SU-DHL-6 (cell line): Measurements from ENCODE around the gene CAPN12.

Experiments used
- H2AFZ ChIP-seq: fragments of 200-600 bp; sonication (generic); 2 replicates; pipeline ENCODE4 v1.6.1; 2014; ENCODE audit warnings: low read depth, mild to moderate bottlenecking, moderate library complexity, mixed read lengths, antibody characterized with exemption, low read length; ENCODE audit not compliant: severe bottlenecking
- H3F3A ChIP-seq: fragments of 200-600 bp; shearing (Covaris generic); 2 replicates; pipeline ENCODE4 v1.6.0; 2016; ENCODE audit warnings: antibody characterized with exemption, mild to moderate bottlenecking; ENCODE audit not compliant: insufficient read depth
- H3K27ac ChIP-seq: fragments of 200-600 bp; sonication (generic); 2 replicates; pipeline ENCODE4 v1.5.1; 2016; ENCODE audit warnings: low read depth, mild to moderate bottlenecking, low read length, moderate library complexity, mixed read lengths
- H3K27me3 ChIP-seq: fragments of 200-600 bp; sonication (generic), shearing (Covaris generic); 2 replicates; pipeline ENCODE4 v1.6.0; 2014; ENCODE audit warnings: mild to moderate bottlenecking, low read length
- H3K36me3 ChIP-seq: fragments of 200-600 bp; sonication (generic); 2 replicates; pipeline ENCODE4 v1.6.1; 2014; ENCODE audit warnings: mild to moderate bottlenecking, low read length, mixed read lengths
- H3K4me2 ChIP-seq: fragments of 300-600, 200-600 bp; shearing (Covaris generic), sonication (generic); 2 replicates; pipeline ENCODE4 v1.6.0; 2014; ENCODE audit warnings: low read length, low read depth, mild to moderate bottlenecking; ENCODE audit not compliant: poor library complexity, severe bottlenecking
- H3K4me3 ChIP-seq: fragments of 200-600 bp; sonication (generic); 2 replicates; pipeline ENCODE4 v1.5.1; 2014; ENCODE audit warnings: antibody characterized with exemption, low read length, mild to moderate bottlenecking, mixed read lengths; ENCODE audit not compliant: insufficient read depth, poor library complexity, severe bottlenecking
- H3K79me2 ChIP-seq: fragments of 200-600 bp; sonication (generic); 2 replicates; pipeline ENCODE4 v1.6.1; 2014; ENCODE audit warnings: mild to moderate bottlenecking, low read length, moderate library complexity; ENCODE audit not compliant: insufficient read depth
- H3K9ac ChIP-seq: fragments of 200-600 bp; sonication (generic); 2 replicates; pipeline ENCODE4 v1.7.0; 2014; ENCODE audit warnings: mild to moderate bottlenecking, low read length
- H3K9me2 ChIP-seq: fragments of 200-600 bp; sonication (generic); replicated peaks from 2 replicates; pipeline ENCODE4 v1.6.1; 2014; ENCODE audit warnings: low read length; ENCODE audit not compliant: insufficient read depth
- H3K9me3 ChIP-seq: fragments of 200-600 bp; sonication (generic); 2 replicates; pipeline ENCODE4 v1.6.1; 2014; ENCODE audit warnings: low read length, mixed read lengths; ENCODE audit not compliant: insufficient read depth
- H4K20me1 ChIP-seq: fragments of 200-600 bp; sonication (generic); 2 replicates; pipeline ENCODE4 v1.6.1; 2014; ENCODE audit warnings: low read depth, mild to moderate bottlenecking, antibody characterized with exemption, low read length, moderate library complexity, mixed read lengths
- CTCF ChIP-seq: fragments of 200-600 bp; sonication (generic); IDR thresholded peaks from one replicate; pipeline ENCODE4 v1.5.1; 2017; ENCODE audit warnings: antibody characterized with exemption, mild to moderate bottlenecking, low read length, moderate library complexity; ENCODE audit not compliant: insufficient read depth, poor library complexity, severe bottlenecking
- EZH2phosphoT487 ChIP-seq: fragments of 200-600 bp; sonication (generic), shearing (Covaris generic); conservative IDR thresholded peaks from 2 replicates; pipeline ENCODE4 v1.6.1; 2018; ENCODE audit warnings: mild to moderate bottlenecking, antibody characterized with exemption, low read length, moderate library complexity, mixed read lengths

CAPN12 gene

DNA sequence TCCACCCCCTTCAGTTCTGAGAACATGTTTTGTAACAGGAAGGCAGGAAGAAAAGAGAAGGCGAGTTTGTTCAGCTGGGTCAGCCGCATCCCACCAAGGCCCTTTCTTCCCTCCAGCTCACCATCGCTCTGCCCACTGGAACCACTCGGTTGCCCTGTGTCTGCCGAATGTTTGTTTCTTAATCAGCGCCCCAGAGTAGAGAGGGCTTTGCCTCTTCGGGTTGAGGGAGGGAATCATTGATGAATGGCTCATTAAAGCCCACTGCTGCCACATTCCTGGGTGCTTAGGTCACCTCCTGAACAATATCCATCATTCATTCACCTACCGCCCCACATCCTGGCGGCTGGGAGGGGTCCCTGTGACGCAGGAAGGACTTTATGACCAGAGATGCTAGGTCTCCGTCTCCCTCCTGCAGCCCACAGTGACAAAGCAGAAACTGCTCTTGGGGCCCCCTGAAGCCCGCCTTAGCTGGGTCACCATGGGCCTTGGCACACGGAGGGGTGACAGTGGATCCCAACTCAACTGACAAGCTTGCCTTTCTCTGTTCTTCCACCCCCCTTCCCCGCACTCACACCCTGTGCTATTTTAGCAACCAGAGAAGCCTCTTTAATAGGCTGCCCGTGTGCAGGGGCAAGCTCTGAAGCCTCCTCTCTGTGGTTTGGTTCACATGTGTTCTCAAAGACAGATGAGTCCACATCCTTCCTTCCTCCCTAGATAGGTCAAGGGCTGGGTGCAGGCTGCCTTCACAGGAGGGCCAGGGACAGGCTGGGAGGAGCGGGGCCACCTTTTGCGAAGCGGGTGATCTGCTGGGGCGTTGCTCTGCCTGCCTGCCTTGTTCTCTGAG is 50.7 kb downstream of the CAPN12 start:
- Histone ChIP-seq H3K27me3 (no peaks in the 10 kb centered on the region), H3K79me2 (peaks cover 74% of the 10 kb centered on the region), H3K27ac (no peak overlapping the region), H3K9me3 (no peaks in the 10 kb centered on the region), H3K9ac (no peak overlapping the region), H3K9me2 (no peaks in the 10 kb centered on the region), H3K36me3 (no peaks in the 10 kb centered on the region), H4K20me1 (peaks cover 4% of the 10 kb centered on the region; the same call in 1 of the 2 replicates), H3K4me2 (no peak overlapping the region), H2AFZ (no peak overlapping the region), H3K4me3 (no peak overlapping the region), H3F3A (no peaks in the 10 kb centered on the region)
- no peak for TF ChIP-seq CTCF
- no peak for TF ChIP-seq EZH2phosphoT487

DNA sequence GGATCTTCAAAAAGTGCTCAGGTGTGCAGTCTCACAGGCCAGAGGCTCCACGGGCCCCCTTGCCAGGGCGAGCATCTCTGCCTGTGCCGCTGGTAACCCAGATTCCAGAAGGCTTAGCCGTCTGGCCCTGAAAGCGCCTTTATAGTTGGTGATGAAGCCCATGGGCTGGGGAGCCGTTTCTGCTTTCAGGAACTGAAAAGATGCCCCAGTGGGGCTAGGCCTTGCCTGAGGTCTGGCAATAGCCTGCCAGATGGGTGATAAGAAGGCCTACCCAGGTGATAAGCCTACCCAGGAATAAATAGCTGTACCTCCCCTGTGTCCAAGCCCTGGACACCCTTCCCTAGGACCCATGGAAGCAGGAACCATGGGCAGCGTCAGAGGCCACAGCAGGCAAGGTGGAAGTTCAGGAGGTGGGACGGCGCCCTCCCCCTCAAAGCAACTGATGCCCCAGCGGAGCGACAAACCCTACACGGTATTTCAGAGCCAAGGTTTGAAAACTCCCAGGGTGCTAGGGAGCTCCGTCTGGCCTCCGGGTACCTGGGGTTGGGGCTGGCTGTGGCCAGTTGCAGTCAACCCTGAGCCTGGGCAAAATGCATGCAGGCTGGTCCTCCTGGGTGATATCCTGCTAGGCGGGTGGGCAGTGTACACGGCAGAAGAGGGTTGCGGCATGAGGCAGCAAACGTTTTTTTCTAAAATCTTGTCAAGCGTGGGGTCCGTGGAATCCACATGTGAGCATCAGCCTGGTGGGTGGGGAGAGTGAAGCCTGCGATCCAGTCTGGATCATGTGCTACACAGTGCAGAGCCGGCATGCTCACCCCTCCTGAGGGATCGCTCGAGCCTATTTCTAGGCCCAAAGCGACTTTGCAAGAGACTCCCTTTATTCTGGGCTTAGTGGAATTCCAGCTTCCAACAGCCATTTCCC is 51.6 kb downstream of the CAPN12 start:
- no peak overlapping the region for H2AFZ ChIP-seq
- no peak overlapping the region for H3K4me2 ChIP-seq
- H3K9me3 ChIP-seq = no peaks in the 10 kb centered on the region
- no peak overlapping the region for H3K9ac ChIP-seq
- no peaks in the 10 kb centered on the region for H3K27me3 ChIP-seq
- no peak overlapping the region for H3K27ac ChIP-seq
- TF ChIP-seq EZH2phosphoT487 (no peak), CTCF (no peak)
- H3K9me2 ChIP-seq = no peaks in the 10 kb centered on the region
- no peaks in the 10 kb centered on the region for H3F3A ChIP-seq
- H4K20me1 ChIP-seq = peaks cover 4% of the 10 kb centered on the region; the same call in 1 of the 2 replicates
- H3K36me3 ChIP-seq = no peaks in the 10 kb centered on the region
- H3K4me3 ChIP-seq = no peak overlapping the region
- H3K79me2 ChIP-seq = peaks cover 75% of the 10 kb centered on the region

- TF ChIP-seq CTCF (no peak), EZH2phosphoT487 (no peak)
- H3K27ac ChIP-seq = no peak overlapping the region
- peaks cover 4% of the 10 kb centered on the region; the same call in 1 of the 2 replicates for H4K20me1 ChIP-seq
- no peak overlapping the region for H3K9ac ChIP-seq
- no peaks in the 10 kb centered on the region for H3F3A ChIP-seq
- H3K36me3 ChIP-seq = no peaks in the 10 kb centered on the region
- no peak overlapping the region for H3K4me3 ChIP-seq
- no peak overlapping the region for H3K4me2 ChIP-seq
- no peaks in the 10 kb centered on the region for H3K27me3 ChIP-seq
- H3K79me2 ChIP-seq = peaks cover 76% of the 10 kb centered on the region
- H3K9me2 ChIP-seq = no peaks in the 10 kb centered on the region
- H3K9me3 ChIP-seq = no peaks in the 10 kb centered on the region
- H2AFZ ChIP-seq = no peak overlapping the region
Measured at GRCh38 chr19:38691938-38692457, 52.3 kb downstream of the CAPN12 start.
